ENCODE data around the gene SLC26A8.
"Not testable (repeated sequence)": the region's sequence is repeated elsewhere in the genome, so short reads cannot be mapped to it uniquely, and the experiment has no call there.

Gene SLC26A8

DNA sequence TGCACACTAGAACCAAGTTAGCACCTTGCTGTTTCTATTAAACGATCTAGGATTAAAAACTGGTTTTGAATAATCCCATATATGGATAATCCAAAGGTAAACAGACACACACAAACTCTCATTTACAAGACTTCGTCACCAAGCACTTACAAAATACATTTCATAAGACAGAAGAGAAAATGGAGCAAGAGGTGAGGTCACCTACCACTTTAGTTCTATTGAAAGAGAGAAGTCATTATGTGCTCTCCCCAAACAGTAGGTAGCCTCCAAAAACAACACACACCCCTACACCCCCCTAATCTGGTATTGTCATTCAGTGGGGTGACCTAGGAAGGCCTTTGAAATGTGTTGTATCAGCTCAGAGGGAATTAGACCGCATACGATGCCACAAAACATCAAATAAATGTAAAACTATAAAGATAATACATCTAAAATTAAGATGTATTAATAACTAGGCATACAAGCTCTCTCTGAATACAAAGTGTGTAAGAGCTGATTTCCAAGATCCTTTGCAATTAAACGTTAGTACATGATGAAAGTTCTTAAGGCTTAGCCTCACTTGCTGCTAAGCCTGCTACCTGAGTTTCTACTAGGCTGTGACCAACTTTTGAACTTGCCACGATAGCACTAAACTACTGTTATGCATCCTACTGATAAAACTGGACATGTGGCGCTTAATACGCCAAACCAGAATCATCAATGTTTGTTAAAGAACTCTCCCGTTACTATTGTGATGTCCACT lies 105.2 kb downstream of the SLC26A8 start:
- in situ Hi-C loops (cut with MboI; ENCODE audit: low sequenced_read_pairs) = no loop called here

DNA sequence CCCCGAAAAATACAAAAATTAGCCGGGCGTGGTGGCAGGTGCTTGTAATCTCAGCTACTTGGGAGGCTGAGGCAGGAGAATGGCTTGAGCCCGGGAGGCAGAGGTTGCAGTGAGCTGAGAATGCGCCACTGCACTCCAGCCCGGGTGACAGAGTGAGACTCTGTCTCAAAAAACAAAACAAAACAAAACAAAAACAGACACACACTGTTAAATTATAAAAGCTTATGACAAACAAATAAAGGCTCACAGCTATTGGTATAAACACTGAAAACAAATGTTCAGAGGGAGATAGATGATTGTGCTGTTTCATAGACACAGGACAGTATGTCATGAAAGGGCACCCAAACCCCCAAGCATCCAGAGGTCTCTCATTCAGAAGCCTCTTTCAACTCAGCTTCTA lies 107.5 kb downstream of the SLC26A8 start:
- in situ Hi-C loops (cut with MboI; ENCODE audit: low sequenced_read_pairs) = not testable (repeated sequence)

DNA sequence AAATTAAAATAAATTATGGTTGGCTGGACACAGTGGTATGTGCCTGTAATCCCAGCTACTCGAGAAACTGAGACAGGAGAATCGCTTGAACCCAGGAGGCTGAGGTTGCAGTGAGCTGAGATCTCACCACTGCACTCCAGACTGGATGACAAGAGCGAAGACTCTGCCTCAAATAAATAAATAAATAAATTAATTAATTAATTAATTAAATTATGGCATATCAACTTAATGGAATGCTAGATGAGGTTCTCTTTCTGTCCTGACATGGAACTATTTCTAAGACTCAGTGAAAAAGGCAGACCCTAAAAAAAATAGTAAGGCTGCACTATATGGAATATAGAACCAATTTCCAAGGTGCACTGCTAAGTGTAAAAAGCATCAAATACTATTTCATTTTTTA lies 108.4 kb downstream of the SLC26A8 start:
- in situ Hi-C loops (cut with MboI; ENCODE audit: low sequenced_read_pairs) = no loop called here

GRCh38 chr6:35914536-35914935 lies 109.9 kb downstream of the SLC26A8 start:
- in situ Hi-C loops (cut with MboI; ENCODE audit: low sequenced_read_pairs) = no loop called here

- in situ Hi-C loops (cut with MboI; ENCODE audit: low sequenced_read_pairs) = no loop called here
These were observed 112.4 kb downstream of the SLC26A8 start for GRCh38 chr6:35911871-35912653.

GRCh38 chr6:35909571-35909970 lies 114.9 kb downstream of the SLC26A8 start:
- in situ Hi-C loops (cut with MboI; ENCODE audit: low sequenced_read_pairs) = not testable (repeated sequence)

GRCh38 chr6:35908753-35909401 lies 115.6 kb downstream of the SLC26A8 start:
- in situ Hi-C loops (cut with MboI; ENCODE audit: low sequenced_read_pairs) = not testable (repeated sequence)

- in situ Hi-C loops (cut with MboI; ENCODE audit: low sequenced_read_pairs) = no loop called here
These were observed 116.7 kb downstream of the SLC26A8 start for GRCh38 chr6:35907750-35908149.

DNA sequence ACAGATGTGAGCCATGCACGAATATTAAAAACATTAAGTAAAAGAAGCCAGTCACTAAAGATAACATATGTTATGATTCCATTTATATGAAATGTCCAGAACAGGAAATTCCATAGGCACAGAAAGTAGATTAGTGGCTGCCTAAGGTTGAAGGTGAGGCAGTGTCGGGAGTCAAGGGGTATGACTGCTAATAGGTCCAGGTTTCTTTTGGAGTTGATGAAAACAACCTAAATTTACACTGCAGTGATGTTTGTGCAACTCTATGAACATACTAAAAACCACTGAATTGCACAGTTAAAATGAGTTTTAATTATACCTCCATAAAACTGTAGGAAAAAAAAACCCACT lies 118.0 kb downstream of the SLC26A8 start:
- in situ Hi-C loops (cut with MboI; ENCODE audit: low sequenced_read_pairs) = no loop called here

DNA sequence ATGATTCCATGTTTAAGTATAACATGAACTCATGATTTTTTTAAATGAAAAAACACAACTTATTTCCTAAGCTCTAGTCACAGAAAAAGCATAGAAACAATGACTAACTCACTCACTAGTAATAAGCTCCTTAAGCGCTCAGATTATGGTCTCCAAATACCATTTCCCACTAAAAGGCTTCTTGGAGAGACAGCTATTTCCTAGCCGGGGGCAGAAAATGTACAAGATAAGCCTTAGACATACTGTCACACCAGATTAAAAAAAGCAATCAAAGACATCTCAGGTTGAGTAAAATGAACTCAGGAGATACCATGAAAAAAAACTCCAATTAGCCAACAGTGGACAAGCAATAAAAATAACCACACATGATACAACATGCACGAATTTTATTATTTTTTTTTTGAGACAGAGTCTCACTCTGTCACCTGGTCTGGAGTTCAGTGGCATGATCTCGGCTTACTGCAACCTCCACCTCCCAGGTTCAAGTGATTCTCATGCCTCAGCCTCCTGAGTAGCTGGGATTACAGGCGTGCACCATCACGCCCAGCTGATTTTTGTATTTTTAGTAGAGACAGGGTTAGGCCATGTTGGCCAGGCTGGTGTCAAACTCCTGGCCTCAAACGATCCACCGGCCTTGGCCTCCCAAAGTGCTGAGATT lies 118.5 kb downstream of the SLC26A8 start:
- in situ Hi-C loops (cut with MboI; ENCODE audit: low sequenced_read_pairs) = no loop called here

- in situ Hi-C loops (cut with MboI; ENCODE audit: low sequenced_read_pairs) = no loop called here
These were observed 119.2 kb downstream of the SLC26A8 start for GRCh38 chr6:35905141-35905785.

DNA sequence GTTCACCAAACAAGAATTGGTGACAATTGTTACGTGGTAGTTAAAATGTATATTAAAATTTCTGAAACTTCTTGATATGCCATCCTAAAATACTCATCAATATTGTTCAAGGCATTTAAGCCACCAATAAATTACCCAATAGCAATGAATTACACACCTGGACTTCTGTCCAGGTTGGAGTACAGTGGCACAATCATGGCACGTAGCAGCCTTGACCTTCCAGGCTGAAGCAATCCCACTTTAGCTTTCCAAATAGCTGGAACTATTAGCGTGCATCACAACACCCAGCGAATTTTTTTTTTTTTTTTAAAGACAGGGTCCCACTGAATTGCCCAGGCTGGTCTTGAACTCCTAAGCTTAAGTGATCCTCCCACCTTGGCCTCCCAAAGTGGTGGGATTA lies 120.8 kb downstream of the SLC26A8 start:
- in situ Hi-C loops (cut with MboI; ENCODE audit: low sequenced_read_pairs) = no loop called here

GRCh38 chr6:35900448-35900847 lies 124.0 kb downstream of the SLC26A8 start:
- in situ Hi-C loops (cut with MboI; ENCODE audit: low sequenced_read_pairs) = no loop called here

DNA sequence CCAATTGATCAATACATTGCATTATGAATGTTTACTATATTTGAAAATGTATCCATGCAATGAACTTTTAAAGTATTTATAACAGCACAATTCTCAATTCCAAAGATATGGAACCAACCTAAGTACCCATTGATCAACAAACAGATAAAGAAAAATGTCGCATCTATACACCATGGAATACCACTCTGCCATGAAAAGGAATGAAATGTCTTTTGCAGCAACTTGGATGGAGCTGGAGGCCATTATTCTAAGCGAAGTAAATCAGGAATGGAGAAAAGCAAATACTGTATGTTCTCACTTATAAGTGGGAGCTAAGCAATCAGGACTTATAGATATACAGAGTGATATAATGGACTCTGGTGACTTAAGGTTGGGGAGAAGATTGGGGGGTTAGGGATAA lies 126.4 kb downstream of the SLC26A8 start:
- in situ Hi-C loops (cut with MboI; ENCODE audit: low sequenced_read_pairs) = no loop called here

DNA sequence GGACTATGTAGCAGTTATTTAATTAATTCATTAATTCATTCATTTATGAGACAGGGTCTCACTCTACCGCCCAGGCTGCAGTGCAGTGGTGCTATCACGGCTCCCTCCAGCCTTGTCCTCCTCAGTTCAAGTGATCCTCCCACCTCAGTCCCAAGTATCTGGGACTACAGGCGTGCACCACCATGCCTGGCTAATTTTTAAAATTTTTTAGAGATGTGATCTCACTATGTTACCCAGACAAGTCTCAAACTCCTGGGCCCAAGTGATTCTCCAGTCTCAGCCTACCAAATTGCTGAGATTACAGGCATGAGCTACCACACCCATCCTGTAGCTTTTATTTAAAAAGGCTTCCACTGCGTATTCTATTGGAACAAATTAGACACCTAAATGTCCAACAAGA lies 127.0 kb downstream of the SLC26A8 start:
- in situ Hi-C loops (cut with MboI; ENCODE audit: low sequenced_read_pairs) = no loop called here

DNA sequence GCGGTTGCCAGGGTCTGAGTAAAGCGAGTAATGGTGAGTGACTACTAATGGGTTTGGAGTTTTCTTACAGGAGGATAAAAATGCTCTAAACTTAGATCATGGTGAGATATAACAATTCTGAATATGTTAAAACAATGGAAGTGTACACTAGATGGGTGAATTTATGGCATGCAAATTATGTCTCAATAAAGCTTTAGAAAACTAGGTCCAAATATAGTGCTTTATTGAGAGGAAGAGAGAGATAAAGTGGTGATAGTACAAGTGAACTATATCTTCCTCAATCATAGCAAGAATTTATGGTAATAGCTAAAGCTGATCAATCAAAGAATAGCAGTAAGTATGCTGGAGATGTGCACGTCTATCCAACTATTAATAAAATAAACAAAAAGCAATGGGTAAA lies 127.4 kb downstream of the SLC26A8 start:
- in situ Hi-C loops (cut with MboI; ENCODE audit: low sequenced_read_pairs) = no loop called here

DNA sequence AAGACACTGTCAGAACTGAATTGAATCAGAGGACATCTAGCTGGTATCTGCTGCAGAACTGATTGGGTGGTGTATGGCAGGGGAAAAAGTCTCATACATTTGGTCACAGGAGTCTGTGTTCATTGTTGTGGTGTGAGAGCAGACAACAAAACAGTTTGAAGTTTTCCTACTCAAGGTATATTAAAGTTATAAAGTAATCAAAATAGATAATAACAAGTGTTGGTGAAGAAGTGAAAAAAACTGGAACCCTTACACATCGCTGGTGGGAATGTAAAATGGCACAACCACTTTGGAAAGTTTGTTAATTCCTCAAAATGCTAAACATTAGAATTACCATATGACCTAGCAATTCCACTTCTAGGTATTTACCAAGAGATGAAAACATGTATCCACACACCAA lies 128.2 kb downstream of the SLC26A8 start:
- in situ Hi-C loops (cut with MboI; ENCODE audit: low sequenced_read_pairs) = no loop called here

DNA sequence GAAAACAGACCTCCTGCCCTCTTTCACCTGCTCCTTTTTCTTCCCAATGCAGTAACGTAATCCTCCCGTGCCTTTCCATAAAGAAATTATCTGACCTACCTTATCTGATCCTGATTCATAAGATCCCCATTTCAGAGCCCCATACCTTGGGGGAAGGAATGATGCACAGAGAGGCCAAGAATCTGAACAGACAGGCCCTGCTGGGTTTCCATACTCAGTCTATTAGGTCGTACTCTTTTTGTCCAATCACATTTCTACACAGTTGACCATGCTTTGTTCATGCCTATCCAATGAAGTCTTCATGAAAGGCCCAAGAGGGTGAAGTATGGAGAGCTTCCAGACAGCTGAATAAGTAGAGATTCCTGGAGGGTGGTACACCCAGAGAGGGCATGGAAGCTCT lies 128.9 kb downstream of the SLC26A8 start:
- in situ Hi-C loops (cut with MboI; ENCODE audit: low sequenced_read_pairs) = no loop called here

GRCh38 chr6:35894776-35895175 lies 129.7 kb downstream of the SLC26A8 start:
- in situ Hi-C loops (cut with MboI; ENCODE audit: low sequenced_read_pairs) = no loop called here

All from HL-60/S4 treated with phorbol 12-myristate 13-acetate at 8.2 ng/mL for 4 days and 3 days (cell line).